Measurements from ENCODE around the gene AKT3. TPM values are rescaled to one million over a fixed set of nuclear protein-coding genes. Genes with fewer than 3 reads are reported as not detected.

AKT3 gene
- total RNA-seq, 4 donors from 2014 or later, result 3.8 to 31.7 (median 8.6) TPM

DNA sequence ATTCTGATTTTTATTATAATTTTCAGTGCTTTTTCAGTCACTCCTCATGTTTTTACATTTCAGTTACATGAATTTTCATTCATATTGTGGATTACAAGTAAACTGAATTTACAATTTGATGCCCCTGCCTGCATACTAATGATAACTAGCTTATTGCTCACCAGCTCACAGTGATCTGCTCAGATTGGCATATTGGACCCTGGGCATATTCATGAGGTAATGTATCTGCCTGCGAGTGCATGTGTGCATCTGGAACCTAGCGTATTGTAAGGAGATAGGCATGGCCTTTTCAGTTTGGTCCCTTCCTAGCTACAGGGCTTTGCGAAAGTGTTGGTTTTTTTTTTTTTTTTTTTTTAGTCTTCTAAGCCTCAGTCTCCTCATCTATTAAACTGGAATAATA lies 380.5 kb downstream of the AKT3 start:
- no peak for TF ChIP-seq EP300 (IDR thresholded peaks at IDR 0.05)
- TF ChIP-seq POLR2AphosphoS5 (IDR thresholded peaks at IDR 0.05), result no peak
- TF ChIP-seq CTCF (IDR thresholded peaks at IDR 0.05), result no peak
- no peak for TF ChIP-seq POLR2A (IDR thresholded peaks at IDR 0.05)
- WGBS, result 91% methylated on average over 3 of the region's 3 CpGs
- Histone ChIP-seq H3K27ac (no peak overlapping the region), H3K27me3 (no peaks in the 10 kb centered on the region), H3K4me3 (no peak overlapping the region), H3K36me3 (no peaks in the 10 kb centered on the region), H3K4me1 (peaks cover 22% of the 10 kb centered on the region), H3K9me3 (no peaks in the 10 kb centered on the region)
- no peak for DNase-seq (ENCODE audit: low spot score in 2 of 2)

- no peak overlapping the region for H3K4me3 ChIP-seq
- H3K9me3 ChIP-seq, result no peaks in the 10 kb centered on the region
- no peak for TF ChIP-seq POLR2A (IDR thresholded peaks at IDR 0.05)
- DNase-seq (ENCODE audit: low spot score in 2 of 2), result no peak
- no peaks in the 10 kb centered on the region for H3K27me3 ChIP-seq
- H3K4me1 ChIP-seq, result no peaks in the 10 kb centered on the region
- 75% methylated on average over 5 of the region's 5 CpGs for WGBS
- no peak overlapping the region for H3K27ac ChIP-seq
- no peaks in the 10 kb centered on the region for H3K36me3 ChIP-seq
Observed at GRCh38 chr1:243465738-243466137, 384.3 kb downstream of the AKT3 start.

- no peaks in the 10 kb centered on the region for H3K27me3 ChIP-seq
- no peaks in the 10 kb centered on the region for H3K9me3 ChIP-seq
- H3K27ac ChIP-seq, result no peak overlapping the region
- H3K4me3 ChIP-seq, result no peak overlapping the region
- 95% methylated on average over 5 of the region's 5 CpGs for WGBS
- DNase-seq (ENCODE audit: low spot score in 2 of 2), result no peak
- TF ChIP-seq CTCF (IDR thresholded peaks at IDR 0.05) (no peak), EP300 (IDR thresholded peaks at IDR 0.05) (no peak), POLR2A (IDR thresholded peaks at IDR 0.05) (no peak), POLR2AphosphoS5 (IDR thresholded peaks at IDR 0.05) (no peak)
- H3K36me3 ChIP-seq, result no peaks in the 10 kb centered on the region
- H3K4me1 ChIP-seq, result no peaks in the 10 kb centered on the region
Observed at GRCh38 chr1:243465081-243465480, 385.0 kb downstream of the AKT3 start.

DNA sequence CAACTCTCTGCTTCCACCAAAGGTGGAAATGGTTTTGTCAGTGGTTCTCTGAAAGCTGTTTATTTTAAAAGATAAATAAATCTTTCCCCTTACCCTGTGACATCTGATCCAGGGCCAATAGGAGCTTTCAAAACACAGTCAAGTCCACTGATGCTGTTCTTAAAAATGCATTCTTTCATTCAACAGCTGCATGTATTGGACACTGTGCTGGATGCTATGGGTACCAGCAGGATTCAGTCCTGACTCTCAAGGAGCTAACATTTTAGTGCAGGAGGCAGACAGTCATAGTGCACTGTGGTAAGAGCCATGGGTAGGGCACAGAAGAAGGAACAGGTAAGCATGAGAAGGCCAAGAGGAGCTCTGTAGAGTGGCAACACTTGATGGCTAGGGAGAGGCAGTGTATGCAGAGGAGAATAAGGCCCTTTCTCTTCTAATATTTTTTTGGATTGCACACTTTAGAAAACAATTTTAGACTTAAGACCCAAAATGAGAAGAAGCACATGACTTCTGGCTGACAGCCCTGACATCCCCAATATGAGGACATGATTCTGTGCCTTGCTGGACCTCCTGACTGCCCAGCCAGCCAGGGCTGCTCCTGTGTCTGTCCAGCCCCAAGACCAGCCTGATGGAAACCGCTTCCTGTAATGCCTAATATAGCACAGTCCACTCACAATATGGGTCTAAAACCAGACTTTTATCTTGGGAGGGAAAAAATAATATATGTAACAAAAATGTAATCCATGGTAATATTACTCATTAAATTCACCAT lies 386.9 kb downstream of the AKT3 start:
- no peak overlapping the region for H3K4me3 ChIP-seq
- H3K27me3 ChIP-seq, result no peaks in the 10 kb centered on the region
- H3K27ac ChIP-seq, result no peak overlapping the region
- no peak for TF ChIP-seq CTCF (IDR thresholded peaks at IDR 0.05)
- TF ChIP-seq POLR2AphosphoS5 (IDR thresholded peaks at IDR 0.05), result no peak
- no peak for TF ChIP-seq EP300 (IDR thresholded peaks at IDR 0.05)
- no peak for TF ChIP-seq POLR2A (IDR thresholded peaks at IDR 0.05)
- H3K4me1 ChIP-seq, result no peaks in the 10 kb centered on the region
- 89% methylated on average over 1 of the region's 1 CpG for WGBS
- H3K36me3 ChIP-seq, result no peaks in the 10 kb centered on the region
- no peaks in the 10 kb centered on the region for H3K9me3 ChIP-seq
- no peak for DNase-seq (ENCODE audit: low spot score in 2 of 2)

- H3K4me1 ChIP-seq, result no peaks in the 10 kb centered on the region
- no peaks in the 10 kb centered on the region for H3K36me3 ChIP-seq
- no peak overlapping the region for H3K4me3 ChIP-seq
- H3K27me3 ChIP-seq, result no peaks in the 10 kb centered on the region
- H3K27ac ChIP-seq, result no peak overlapping the region
- TF ChIP-seq POLR2AphosphoS5 (IDR thresholded peaks at IDR 0.05) (no peak), CTCF (IDR thresholded peaks at IDR 0.05) (no peak), EP300 (IDR thresholded peaks at IDR 0.05) (no peak), POLR2A (IDR thresholded peaks at IDR 0.05) (no peak)
- H3K9me3 ChIP-seq, result no peaks in the 10 kb centered on the region
- DNase-seq (ENCODE audit: low spot score in 2 of 2), result no peak
- WGBS, result 97% methylated on average over 4 of the region's 4 CpGs
Observed at GRCh38 chr1:243461700-243462099, 388.3 kb downstream of the AKT3 start.

All from suprapubic skin (tissue), 4 donors.